Glutamatergic neuron (in vitro differentiated cells): ENCODE measurements around the gene FGF2. TPM values are rescaled to one million over a fixed set of nuclear protein-coding genes. Genes with fewer than 3 reads are reported as not detected.

ENCODE experiments used
- DNase-seq: peaks from one replicate; pipeline ENCODE4 v3.0.0; 2022
- H3K27ac Mint-ChIP-seq: one replicate; pipeline ENCODE4 v1.8.0; 2020; ENCODE audit warnings: mild to moderate bottlenecking, mixed read lengths, inconsistent platforms; ENCODE audit not compliant: unreplicated experiment
- H3K27me3 Mint-ChIP-seq: one replicate; pipeline ENCODE4 v1.8.0; 2020; ENCODE audit warnings: mild to moderate bottlenecking, moderate library complexity, mixed read lengths, inconsistent platforms; ENCODE audit not compliant: unreplicated experiment
- H3K36me3 Mint-ChIP-seq: one replicate; pipeline ENCODE4 v1.8.0; 2020; ENCODE audit warnings: mild to moderate bottlenecking, mixed read lengths, inconsistent platforms; ENCODE audit not compliant: unreplicated experiment
- H3K4me1 Mint-ChIP-seq: one replicate; pipeline ENCODE4 v1.8.0; 2020; ENCODE audit warnings: mild to moderate bottlenecking, low read depth, mixed read lengths, inconsistent platforms; ENCODE audit not compliant: unreplicated experiment
- H3K4me3 Mint-ChIP-seq: one replicate; pipeline ENCODE4 v1.8.0; 2020; ENCODE audit warnings: mild to moderate bottlenecking, mixed read lengths, inconsistent platforms; ENCODE audit not compliant: unreplicated experiment
- H3K9me3 Mint-ChIP-seq: one replicate; pipeline ENCODE4 v1.8.0; 2020; ENCODE audit warnings: mild to moderate bottlenecking, moderate library complexity, mixed read lengths, inconsistent platforms; ENCODE audit not compliant: unreplicated experiment
- total RNA-seq: library from RNA; stranded (reverse); fragmentation: NEBNext Ultra II Directional; extraction: Animal tissue kit (Norgen Biotek cat#: 25700); gene quantifications from one replicate; pipeline ENCODE4 v1.2.1, GENCODE V29; 2021; ENCODE audit not compliant: unreplicated experiment
- TF ChIP-seq, protein P1 (sequence below): fragments of 200-600 bp; sonication (generic); IDR thresholded peaks from one replicate; pipeline ENCODE4 v1.5.0; 2021; ENCODE audit not compliant: partially characterized antibody, unreplicated experiment

The FGF2 gene
- total RNA-seq, 1 donor from 2014 or later, result 2.9 TPM

DNA sequence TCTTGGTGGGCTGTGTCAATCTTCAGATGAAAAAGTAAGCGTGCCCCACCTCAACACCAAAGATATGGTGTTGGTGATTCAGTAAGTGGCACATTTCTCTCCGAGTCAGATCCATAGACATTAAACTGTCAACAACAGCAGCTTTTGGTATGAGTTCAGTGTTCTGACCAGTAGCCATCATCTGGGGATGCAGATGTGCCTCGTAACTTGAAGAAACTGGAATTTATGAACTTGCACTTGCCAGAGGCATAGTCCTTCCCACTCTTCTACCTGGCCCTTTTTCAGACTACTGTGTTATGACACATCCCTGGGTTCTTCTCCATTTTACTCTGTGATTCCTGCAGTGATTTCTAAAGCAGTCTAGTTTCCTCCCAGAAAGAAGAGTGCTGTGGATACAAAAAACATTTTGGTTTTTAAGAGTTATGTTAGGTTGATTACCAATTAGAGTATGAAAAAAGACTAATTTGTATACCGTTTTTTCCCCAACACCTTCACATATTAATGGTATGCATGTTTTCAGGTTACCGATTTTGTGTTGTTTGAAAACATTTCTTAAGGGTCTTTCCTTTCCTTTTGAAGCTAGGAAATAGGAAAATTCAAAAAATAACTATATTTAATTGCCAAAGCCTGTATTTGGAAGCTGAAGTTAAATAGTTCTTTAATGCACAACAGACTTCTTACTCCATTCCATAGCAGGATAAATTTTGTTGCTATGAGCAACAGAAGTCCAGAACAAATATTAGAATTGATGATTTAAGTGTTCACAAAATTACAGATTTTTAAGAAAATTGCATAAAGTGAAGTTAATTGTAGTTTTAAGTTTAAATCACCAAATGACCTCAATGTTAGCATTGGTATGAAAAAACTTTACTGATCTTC, 56.5 kb downstream of the FGF2 start:
- H3K4me3 Mint-ChIP-seq, result no peak overlapping the region
- no peaks in the 10 kb centered on the region for H3K4me1 Mint-ChIP-seq
- TF ChIP-seq, protein P1, sequence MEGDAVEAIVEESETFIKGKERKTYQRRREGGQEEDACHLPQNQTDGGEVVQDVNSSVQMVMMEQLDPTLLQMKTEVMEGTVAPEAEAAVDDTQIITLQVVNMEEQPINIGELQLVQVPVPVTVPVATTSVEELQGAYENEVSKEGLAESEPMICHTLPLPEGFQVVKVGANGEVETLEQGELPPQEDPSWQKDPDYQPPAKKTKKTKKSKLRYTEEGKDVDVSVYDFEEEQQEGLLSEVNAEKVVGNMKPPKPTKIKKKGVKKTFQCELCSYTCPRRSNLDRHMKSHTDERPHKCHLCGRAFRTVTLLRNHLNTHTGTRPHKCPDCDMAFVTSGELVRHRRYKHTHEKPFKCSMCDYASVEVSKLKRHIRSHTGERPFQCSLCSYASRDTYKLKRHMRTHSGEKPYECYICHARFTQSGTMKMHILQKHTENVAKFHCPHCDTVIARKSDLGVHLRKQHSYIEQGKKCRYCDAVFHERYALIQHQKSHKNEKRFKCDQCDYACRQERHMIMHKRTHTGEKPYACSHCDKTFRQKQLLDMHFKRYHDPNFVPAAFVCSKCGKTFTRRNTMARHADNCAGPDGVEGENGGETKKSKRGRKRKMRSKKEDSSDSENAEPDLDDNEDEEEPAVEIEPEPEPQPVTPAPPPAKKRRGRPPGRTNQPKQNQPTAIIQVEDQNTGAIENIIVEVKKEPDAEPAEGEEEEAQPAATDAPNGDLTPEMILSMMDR, result no peak
- peaks cover 2% of the 10 kb centered on the region for H3K27me3 Mint-ChIP-seq
- no peak for DNase-seq
- no peak overlapping the region for H3K27ac Mint-ChIP-seq
- peaks cover 3% of the 10 kb centered on the region for H3K9me3 Mint-ChIP-seq
- peaks cover 24% of the 10 kb centered on the region for H3K36me3 Mint-ChIP-seq

DNA sequence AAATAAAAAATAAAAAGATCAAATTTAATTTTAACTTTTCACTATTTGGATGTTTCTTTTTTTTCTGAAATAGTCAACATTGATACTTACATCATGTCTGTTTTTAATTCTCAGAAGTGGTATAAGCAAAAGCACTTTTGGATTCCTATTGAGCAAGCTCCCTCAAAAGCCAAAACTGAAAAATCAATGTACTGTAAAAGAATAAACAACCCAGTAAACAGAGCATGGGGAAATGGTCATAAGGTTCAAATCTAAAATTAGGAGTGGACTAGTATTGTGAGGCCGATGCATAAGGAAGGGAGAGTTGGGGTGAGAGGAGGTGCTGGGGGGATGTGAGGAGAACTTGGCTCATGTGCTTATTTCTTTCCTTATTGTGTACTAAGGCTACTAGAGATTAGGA, 57.9 kb downstream of the FGF2 start:
- Mint-ChIP-seq H3K4me3 (no peak overlapping the region), H3K27ac (no peak overlapping the region), H3K9me3 (peaks cover 3% of the 10 kb centered on the region), H3K36me3 (peaks cover 13% of the 10 kb centered on the region), H3K4me1 (no peaks in the 10 kb centered on the region), H3K27me3 (no peaks in the 10 kb centered on the region)
- no peak for DNase-seq
- TF ChIP-seq, protein P1, result no peak

DNA sequence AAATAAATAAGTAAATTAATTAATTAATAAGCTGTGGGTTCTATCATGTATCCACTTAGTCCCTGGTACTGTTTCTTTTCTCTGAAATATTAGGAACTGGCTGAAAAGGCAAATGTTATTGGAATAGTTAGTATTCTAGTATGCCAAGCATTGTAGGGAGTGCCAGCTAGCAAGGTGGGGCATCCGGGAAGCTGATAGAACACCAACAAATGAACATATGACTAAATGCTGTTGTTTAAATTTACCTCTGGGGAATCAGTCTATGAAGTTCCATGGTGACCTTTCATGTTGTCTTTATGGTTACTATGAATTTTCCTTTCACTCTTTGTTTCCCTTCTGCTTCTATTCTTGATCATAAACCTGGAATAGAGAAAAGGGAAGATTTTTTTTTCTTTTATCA, 63.1 kb downstream of the FGF2 start:
- TF ChIP-seq, protein P1, result no peak
- no peaks in the 10 kb centered on the region for H3K9me3 Mint-ChIP-seq
- H3K27me3 Mint-ChIP-seq, result no peaks in the 10 kb centered on the region
- no peak overlapping the region for H3K27ac Mint-ChIP-seq
- peaks cover under 1% of the 10 kb centered on the region for H3K4me1 Mint-ChIP-seq
- H3K36me3 Mint-ChIP-seq, result no peaks in the 10 kb centered on the region
- H3K4me3 Mint-ChIP-seq, result no peak overlapping the region
- no peak for DNase-seq

DNA sequence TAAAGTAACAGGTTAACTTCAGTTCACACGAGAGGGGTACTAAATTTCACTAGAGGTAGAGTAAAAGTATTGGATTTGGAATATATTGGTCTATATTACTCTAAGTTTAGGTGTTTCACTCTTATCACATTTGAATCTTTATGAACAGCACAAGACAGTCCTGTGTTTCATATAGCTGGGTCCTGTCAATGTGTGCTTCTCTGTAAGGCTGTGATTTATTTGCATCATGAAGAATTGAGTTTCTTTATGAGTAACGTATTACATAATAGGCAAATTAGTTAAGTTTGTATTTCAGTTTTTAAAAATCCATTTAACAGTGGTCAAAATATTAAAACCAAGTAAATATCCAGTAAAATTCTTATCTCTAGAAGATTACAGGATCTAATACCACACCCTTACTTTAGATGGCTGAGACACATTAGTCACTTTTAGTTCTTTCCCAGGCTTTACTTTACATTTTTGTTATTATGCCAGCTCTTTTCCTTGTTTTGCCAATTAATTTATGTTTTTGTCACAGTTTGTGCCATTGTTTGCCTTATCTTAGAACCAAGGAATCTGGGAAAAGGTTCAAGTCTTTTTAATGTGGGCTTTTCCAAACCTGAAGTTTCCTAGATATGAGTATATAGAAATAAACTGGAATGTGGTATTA, 63.6 kb downstream of the FGF2 start:
- H3K4me3 Mint-ChIP-seq, result no peak overlapping the region
- peaks cover 3% of the 10 kb centered on the region for H3K4me1 Mint-ChIP-seq
- no peaks in the 10 kb centered on the region for H3K27me3 Mint-ChIP-seq
- TF ChIP-seq, protein P1, result no peak
- H3K9me3 Mint-ChIP-seq, result no peaks in the 10 kb centered on the region
- DNase-seq, result no peak
- no peaks in the 10 kb centered on the region for H3K36me3 Mint-ChIP-seq
- H3K27ac Mint-ChIP-seq, result no peak overlapping the region

DNA sequence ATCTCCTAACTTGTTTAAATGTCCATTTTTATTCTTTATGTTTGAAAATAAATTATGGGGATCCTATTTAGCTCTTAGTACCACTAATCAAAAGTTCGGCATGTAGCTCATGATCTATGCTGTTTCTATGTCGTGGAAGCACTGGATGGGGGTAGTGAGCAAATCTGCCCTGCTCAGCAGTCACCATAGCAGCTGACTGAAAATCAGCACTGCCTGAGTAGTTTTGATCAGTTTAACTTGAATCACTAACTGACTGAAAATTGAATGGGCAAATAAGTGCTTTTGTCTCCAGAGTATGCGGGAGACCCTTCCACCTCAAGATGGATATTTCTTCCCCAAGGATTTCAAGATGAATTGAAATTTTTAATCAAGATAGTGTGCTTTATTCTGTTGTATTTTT, 68.2 kb downstream of the FGF2 start:
- no peaks in the 10 kb centered on the region for H3K27me3 Mint-ChIP-seq
- no peaks in the 10 kb centered on the region for H3K36me3 Mint-ChIP-seq
- TF ChIP-seq, protein P1, result no peak
- no peaks in the 10 kb centered on the region for H3K9me3 Mint-ChIP-seq
- no peak overlapping the region for H3K4me3 Mint-ChIP-seq
- no peak for DNase-seq
- H3K4me1 Mint-ChIP-seq, result peaks cover 3% of the 10 kb centered on the region
- H3K27ac Mint-ChIP-seq, result no peak overlapping the region
